ENCODE measurements around the gene CCDC171.

Gene CCDC171

DNA sequence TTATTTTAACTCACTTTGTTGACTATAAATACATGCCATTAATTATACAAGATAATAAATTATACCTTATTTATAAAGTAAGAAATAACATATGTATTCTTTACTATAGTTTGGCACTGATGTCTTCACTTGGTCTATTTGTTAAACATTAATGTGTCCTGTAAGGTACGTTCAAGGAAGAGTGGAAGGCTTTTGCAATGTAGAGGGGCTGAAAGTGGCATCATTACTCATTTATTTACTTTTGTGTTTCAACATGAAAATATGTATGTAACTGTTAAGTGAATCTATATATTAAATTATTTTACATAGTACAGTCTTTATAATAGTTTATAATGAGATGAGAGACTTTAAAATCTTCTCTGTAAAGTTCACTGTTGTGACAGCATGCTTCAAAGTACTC, 348.7 kb downstream of the CCDC171 start:
- TF ChIP-seq, protein P1, sequence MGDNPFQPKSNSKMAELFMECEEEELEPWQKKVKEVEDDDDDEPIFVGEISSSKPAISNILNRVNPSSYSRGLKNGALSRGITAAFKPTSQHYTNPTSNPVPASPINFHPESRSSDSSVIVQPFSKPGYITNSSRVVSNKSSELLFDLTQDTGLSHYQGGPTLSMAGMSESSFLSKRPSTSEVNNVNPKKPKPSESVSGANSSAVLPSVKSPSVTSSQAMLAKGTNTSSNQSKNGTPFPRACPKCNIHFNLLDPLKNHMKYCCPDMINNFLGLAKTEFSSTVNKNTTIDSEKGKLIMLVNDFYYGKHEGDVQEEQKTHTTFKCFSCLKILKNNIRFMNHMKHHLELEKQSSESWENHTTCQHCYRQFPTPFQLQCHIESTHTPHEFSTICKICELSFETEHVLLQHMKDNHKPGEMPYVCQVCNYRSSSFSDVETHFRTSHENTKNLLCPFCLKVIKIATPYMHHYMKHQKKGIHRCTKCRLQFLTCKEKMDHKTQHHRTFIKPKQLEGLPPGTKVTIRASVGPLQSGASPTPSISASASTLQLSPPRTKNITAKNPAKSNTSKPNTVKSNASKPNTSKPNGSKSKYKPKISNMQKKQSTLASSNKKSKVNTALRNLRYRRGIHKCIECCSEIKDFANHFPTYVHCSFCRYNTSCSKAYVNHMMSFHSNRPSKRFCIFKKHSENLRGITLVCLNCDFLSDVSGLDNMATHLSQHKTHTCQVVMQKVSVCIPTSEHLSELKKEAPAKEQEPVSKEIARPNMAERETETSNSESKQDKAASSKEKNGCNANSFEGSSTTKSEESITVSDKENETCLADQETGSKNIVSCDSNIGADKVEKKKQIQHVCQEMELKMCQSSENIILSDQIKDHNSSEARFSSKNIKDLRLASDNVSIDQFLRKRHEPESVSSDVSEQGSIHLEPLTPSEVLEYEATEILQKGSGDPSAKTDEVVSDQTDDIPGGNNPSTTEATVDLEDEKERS (tag by site-specific recombination; IDR thresholded peaks at IDR 0.05), result no peak
- no peak for TF ChIP-seq ZNF670 (tag by site-specific recombination; IDR thresholded peaks at IDR 0.05; ENCODE audit: low read depth)
- TF ChIP-seq ZBTB48 (tag by site-specific recombination; IDR thresholded peaks at IDR 0.05), result no peak
- TF ChIP-seq ZNF707 (tag by site-specific recombination; IDR thresholded peaks at IDR 0.05), result no peak
- TF ChIP-seq, protein P2, sequence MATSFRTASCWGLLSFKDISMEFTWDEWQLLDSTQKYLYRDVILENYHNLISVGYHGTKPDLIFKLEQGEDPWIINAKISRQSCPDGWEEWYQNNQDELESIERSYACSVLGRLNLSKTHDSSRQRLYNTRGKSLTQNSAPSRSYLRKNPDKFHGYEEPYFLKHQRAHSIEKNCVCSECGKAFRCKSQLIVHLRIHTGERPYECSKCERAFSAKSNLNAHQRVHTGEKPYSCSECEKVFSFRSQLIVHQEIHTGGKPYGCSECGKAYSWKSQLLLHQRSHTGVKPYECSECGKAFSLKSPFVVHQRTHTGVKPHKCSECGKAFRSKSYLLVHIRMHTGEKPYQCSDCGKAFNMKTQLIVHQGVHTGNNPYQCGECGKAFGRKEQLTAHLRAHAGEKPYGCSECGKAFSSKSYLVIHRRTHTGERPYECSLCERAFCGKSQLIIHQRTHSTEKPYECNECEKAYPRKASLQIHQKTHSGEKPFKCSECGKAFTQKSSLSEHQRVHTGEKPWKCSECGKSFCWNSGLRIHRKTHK (tag by site-specific recombination; IDR thresholded peaks at IDR 0.05), result no peak
- TF ChIP-seq SALL2 (tag by site-specific recombination; IDR thresholded peaks at IDR 0.05; ENCODE audit: borderline replicate concordance), result no peak

DNA sequence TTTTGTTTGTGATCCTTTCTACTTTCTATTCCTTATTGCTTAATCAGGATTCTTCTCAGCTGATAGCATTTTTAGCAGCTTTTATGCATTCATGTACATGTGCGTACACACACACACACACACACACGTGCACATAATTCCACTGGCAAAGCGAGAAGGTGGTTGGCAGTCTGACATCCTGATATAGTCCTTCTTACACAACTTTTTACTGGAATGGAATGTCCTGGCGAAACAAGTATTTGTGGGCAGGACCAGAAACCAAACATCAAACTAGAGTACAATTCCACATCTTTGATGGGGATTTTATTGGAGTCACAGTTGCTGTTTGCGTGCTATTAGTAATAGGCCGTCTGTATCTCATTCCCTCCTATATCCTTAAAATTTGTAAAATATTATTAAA, 356.5 kb downstream of the CCDC171 start:
- Histone ChIP-seq H3K36me3 (ENCODE audit: control insufficient read depth in 2 of 2, insufficient read depth in 1 of 2, low read length in 2 of 2) (no peaks in the 10 kb centered on the region), H3K9me3 (ENCODE audit: control insufficient read depth, insufficient read depth, low read depth, low read length) (no peaks in the 10 kb centered on the region), H3K4me3 (ENCODE audit: low read depth, low read length) (no peak overlapping the region), H3K27ac (ENCODE audit: extremely low read depth, low read depth, low read length) (no peak overlapping the region), H3K4me1 (ENCODE audit: control insufficient read depth, insufficient read depth, low read length) (no peaks in the 10 kb centered on the region)
- ChIA-PET CTCF (no interaction called here), POLR2A (no interaction called here)
- TF ChIP-seq ZNF2 (tag by site-specific recombination; IDR thresholded peaks at IDR 0.05), result no peak
- no peak for TF ChIP-seq ZNF792 (tag by site-specific recombination; IDR thresholded peaks at IDR 0.05)
- no peak for TF ChIP-seq ZBTB21 (tag by site-specific recombination; IDR thresholded peaks at IDR 0.05)
- TF ChIP-seq SALL2 (tag by site-specific recombination; IDR thresholded peaks at IDR 0.05; ENCODE audit: borderline replicate concordance), result no peak

More for the DNA sequence above, 348.7 kb downstream of the CCDC171 start:
- ChIA-PET CTCF (no interaction called here), POLR2A (no interaction called here)
- Histone ChIP-seq H3K4me1 (ENCODE audit: control insufficient read depth, insufficient read depth, low read length) (no peaks in the 10 kb centered on the region), H3K4me3 (ENCODE audit: low read depth, low read length) (no peak overlapping the region), H3K27ac (ENCODE audit: extremely low read depth, low read depth, low read length) (no peak overlapping the region), H3K9me3 (ENCODE audit: control insufficient read depth, insufficient read depth, low read depth, low read length) (no peaks in the 10 kb centered on the region), H3K36me3 (ENCODE audit: control insufficient read depth in 2 of 2, insufficient read depth in 1 of 2, low read length in 2 of 2) (no peaks in the 10 kb centered on the region)

DNA sequence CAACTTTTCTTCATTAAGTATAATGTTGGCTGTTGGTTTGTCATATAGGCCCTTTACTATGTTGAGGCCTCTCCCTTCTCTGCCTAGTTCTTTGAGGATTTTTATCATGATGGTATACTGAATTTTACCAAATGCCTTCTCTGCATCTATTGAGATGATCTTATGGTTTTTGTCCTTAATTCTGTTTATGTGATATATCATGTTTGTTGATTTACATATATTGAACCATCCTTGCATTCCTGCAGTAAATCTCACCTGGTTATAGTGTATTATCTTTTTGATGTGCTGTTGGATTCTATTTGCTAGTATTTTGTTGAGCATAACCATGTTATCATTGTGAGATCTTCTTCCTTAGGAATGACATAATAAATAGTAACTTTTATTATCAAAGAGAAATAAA, 362.9 kb downstream of the CCDC171 start:
- H3K4me1 ChIP-seq (ENCODE audit: control insufficient read depth, insufficient read depth, low read length), result no peaks in the 10 kb centered on the region
- H3K27ac ChIP-seq (ENCODE audit: extremely low read depth, low read depth, low read length), result no peak overlapping the region
- no peaks in the 10 kb centered on the region for H3K36me3 ChIP-seq (ENCODE audit: control insufficient read depth in 2 of 2, insufficient read depth in 1 of 2, low read length in 2 of 2)
- H3K4me3 ChIP-seq (ENCODE audit: low read depth, low read length), result no peak overlapping the region
- ChIA-PET POLR2A (no interaction called here), CTCF (no interaction called here)
- no peaks in the 10 kb centered on the region for H3K9me3 ChIP-seq (ENCODE audit: control insufficient read depth, insufficient read depth, low read depth, low read length)
- TF ChIP-seq ZNF555 (tag by site-specific recombination; conservative IDR thresholded peaks at IDR 0.05), result no peak
- TF ChIP-seq, protein P3, sequence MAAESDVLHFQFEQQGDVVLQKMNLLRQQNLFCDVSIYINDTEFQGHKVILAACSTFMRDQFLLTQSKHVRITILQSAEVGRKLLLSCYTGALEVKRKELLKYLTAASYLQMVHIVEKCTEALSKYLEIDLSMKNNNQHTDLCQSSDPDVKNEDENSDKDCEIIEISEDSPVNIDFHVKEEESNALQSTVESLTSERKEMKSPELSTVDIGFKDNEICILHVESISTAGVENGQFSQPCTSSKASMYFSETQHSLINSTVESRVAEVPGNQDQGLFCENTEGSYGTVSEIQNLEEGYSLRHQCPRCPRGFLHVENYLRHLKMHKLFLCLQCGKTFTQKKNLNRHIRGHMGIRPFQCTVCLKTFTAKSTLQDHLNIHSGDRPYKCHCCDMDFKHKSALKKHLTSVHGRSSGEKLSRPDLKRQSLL (tag by site-specific recombination; IDR thresholded peaks at IDR 0.05), result no peak
- TF ChIP-seq ZNF626 (tag by site-specific recombination; IDR thresholded peaks at IDR 0.05), result no peak
- TF ChIP-seq ZNF248 (tag by site-specific recombination; IDR thresholded peaks at IDR 0.05), result no peak
- TF ChIP-seq ZNF48 (tag by site-specific recombination; IDR thresholded peaks at IDR 0.05), result no peak
- TF ChIP-seq OSR2 (tag by site-specific recombination; IDR thresholded peaks at IDR 0.05), result no peak
- no peak for TF ChIP-seq HOXD13 (CRISPR knock-in tag; IDR thresholded peaks at IDR 0.05; ENCODE audit: borderline replicate concordance)
- no peak for TF ChIP-seq ZXDB (tag by site-specific recombination; IDR thresholded peaks at IDR 0.05)
- no peak for TF ChIP-seq ZSCAN16 (tag by site-specific recombination; IDR thresholded peaks at IDR 0.05)
- no peak for TF ChIP-seq GLI4 (tag by site-specific recombination; IDR thresholded peaks at IDR 0.05)
- TF ChIP-seq ZNF266 (tag by site-specific recombination; IDR thresholded peaks at IDR 0.05; ENCODE audit: low read depth), result no peak
- no peak for TF ChIP-seq ZBTB17 (tag by site-specific recombination; IDR thresholded peaks at IDR 0.05)
- TF ChIP-seq, protein P4, sequence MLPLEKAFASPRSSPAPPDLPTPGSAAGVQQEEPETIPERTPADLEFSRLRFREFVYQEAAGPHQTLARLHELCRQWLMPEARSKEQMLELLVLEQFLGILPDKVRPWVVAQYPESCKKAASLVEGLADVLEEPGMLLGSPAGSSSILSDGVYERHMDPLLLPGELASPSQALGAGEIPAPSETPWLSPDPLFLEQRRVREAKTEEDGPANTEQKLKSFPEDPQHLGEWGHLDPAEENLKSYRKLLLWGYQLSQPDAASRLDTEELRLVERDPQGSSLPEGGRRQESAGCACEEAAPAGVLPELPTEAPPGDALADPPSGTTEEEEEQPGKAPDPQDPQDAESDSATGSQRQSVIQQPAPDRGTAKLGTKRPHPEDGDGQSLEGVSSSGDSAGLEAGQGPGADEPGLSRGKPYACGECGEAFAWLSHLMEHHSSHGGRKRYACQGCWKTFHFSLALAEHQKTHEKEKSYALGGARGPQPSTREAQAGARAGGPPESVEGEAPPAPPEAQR (tag by site-specific recombination; IDR thresholded peaks at IDR 0.05), result no peak
- TF ChIP-seq EGR2 (tag by site-specific recombination; IDR thresholded peaks at IDR 0.05; ENCODE audit: low read depth), result no peak
- no peak for TF ChIP-seq ZNF24 (tag by site-specific recombination; IDR thresholded peaks at IDR 0.05)
- TF ChIP-seq, protein P5, sequence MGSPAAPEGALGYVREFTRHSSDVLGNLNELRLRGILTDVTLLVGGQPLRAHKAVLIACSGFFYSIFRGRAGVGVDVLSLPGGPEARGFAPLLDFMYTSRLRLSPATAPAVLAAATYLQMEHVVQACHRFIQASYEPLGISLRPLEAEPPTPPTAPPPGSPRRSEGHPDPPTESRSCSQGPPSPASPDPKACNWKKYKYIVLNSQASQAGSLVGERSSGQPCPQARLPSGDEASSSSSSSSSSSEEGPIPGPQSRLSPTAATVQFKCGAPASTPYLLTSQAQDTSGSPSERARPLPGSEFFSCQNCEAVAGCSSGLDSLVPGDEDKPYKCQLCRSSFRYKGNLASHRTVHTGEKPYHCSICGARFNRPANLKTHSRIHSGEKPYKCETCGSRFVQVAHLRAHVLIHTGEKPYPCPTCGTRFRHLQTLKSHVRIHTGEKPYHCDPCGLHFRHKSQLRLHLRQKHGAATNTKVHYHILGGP (tag by site-specific recombination; IDR thresholded peaks at IDR 0.05), result no peak
- no peak for TF ChIP-seq ZNF426 (tag by site-specific recombination; IDR thresholded peaks at IDR 0.05)

Measured in HEK293 (cell line).